Sigmoid colon (tissue), 7 donors: Measurements from ENCODE around the gene KCNQ5. TPM values are rescaled to one million over a fixed set of nuclear protein-coding genes. Genes with fewer than 3 reads are reported as not detected.

ENCODE experiments used
- DNase-seq: peaks from one replicate; pipeline ENCODE4 v3.0.0-alpha.2; 2019
- H3K27ac ChIP-seq, 4 donors: fragments of 200-600 bp; sonication (generic); one replicate each; pipeline ENCODE4 v1.5.1; 2016 to 2019; ENCODE audit warnings: mild to moderate bottlenecking in 1 of 4
- H3K27me3 ChIP-seq, 3 donors: fragments of 200-600 bp; sonication (generic); one replicate each; pipeline ENCODE4 v1.5.1; 2019; ENCODE audit warnings: mild to moderate bottlenecking in 1 of 3
- H3K36me3 ChIP-seq, 4 donors: fragments of 200-600 bp; sonication (generic); one replicate each; pipeline ENCODE4 v1.5.1; 2016 to 2019
- H3K4me1 ChIP-seq, 4 donors: fragments of 200-600 bp; sonication (generic); one replicate each; pipeline ENCODE4 v1.5.1; 2017 to 2019
- H3K4me3 ChIP-seq, 4 donors: fragments of 200-600 bp; sonication (generic); one replicate each; pipeline ENCODE4 v1.5.1; 2017 to 2019; ENCODE audit warnings: mild to moderate bottlenecking in 2 of 4, moderate library complexity in 1 of 4
- H3K9me3 ChIP-seq, 4 donors: fragments of 200-600 bp in 3 of 4; sonication (generic) in 3 of 4; one replicate each; pipeline versions ENCODE4 v1.5.1 to v1.6.1; 2013 to 2019
- EP300 ChIP-seq, 4 donors: sonication (generic); formaldehyde crosslinking; IDR thresholded peaks; one replicate each; pipeline ENCODE4 v1.6.1; 2017; ENCODE audit warnings: antibody characterized with exemption in 4 of 4
- POLR2A ChIP-seq, 2 donors: fragments of 450-650 bp; IDR thresholded peaks; one replicate each; pipeline ENCODE4 v1.6.1; 2016; ENCODE audit warnings: antibody characterized with exemption in 2 of 2, mild to moderate bottlenecking in 2 of 2, moderate library complexity in 2 of 2
- POLR2AphosphoS5 ChIP-seq, 4 donors: sonication (generic); formaldehyde crosslinking; IDR thresholded peaks; one replicate each; pipeline ENCODE4 v1.6.1; 2017; ENCODE audit warnings: antibody characterized with exemption in 4 of 4
- WGBS, 2 donors: extraction: QIAGEN DNeasy Blood & Tissue Kit; methylation state at CpG; one replicate each; pipeline ENCODE4 v1.1.7; 2013; 5-methylcytosine and 5-hydroxymethylcytosine counted together
- intact Hi-C: fragments of 100-400 bp; cut with DNase I; formaldehyde crosslinking; loops from one replicate; pipeline ENCODE4 v1.15.1; 2023
- polyA plus RNA-seq, 3 donors: library from polyadenylated mRNA; stranded (reverse); fragments of 200-250 nt; gene quantifications; one replicate each; pipeline ENCODE4 v1.2.3, GENCODE V29; 2013
- total RNA-seq, 4 donors: library from RNA; depleted of rRNA; stranded (reverse); fragments of >200 nt; gene quantifications; one replicate each; pipeline ENCODE4 v1.1.0, GENCODE V29; 2016
- TF ChIP-seq, protein P1 (sequence below), 4 experiments: fragments of 450-650 bp in 3 of 4; fragments of 200-600 bp in 1 of 4; IDR thresholded peaks; one replicate each; pipeline ENCODE4 v1.5.1; 2016 to 2019; ENCODE audit warnings: antibody characterized with exemption in 4 of 4, mild to moderate bottlenecking in 3 of 4, moderate library complexity in 2 of 4
- donor health status: healthy with polysubstance abuse.
- donor health status: Bipolar disorder and iron deficiency.
- donor health status: healthy.

KCNQ5 gene
- total and polyA plus RNA-seq, 7 donors: 0.49 to 2.1 (median 1.1) TPM; not detected in 2

DNA sequence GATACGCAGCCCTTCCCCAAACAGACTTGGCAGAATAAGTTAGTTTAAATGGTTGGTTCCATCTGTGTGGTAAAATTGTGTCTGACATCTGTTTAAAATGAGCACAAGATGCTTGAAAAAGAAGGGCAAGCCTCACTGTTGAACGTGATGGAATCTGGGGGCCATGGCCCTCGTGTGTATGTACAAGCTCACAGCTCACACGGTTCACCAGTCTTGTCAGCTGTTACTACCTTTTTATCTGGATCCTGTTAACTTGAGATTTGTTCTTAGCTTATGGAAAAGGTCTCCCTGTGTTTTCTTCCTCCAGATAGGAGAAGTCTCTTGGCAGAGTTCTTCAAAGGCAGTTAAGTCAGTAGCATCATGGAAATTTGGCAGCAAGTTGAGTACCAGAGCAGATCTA lies 332.9 kb downstream of the KCNQ5 start:
- WGBS, 2 donors: 51 to 66% methylated on average over 4 of the region's 4 CpGs
- no peaks in the 10 kb centered on the region for H3K27me3 ChIP-seq
- H3K9me3 ChIP-seq: no peaks in the 10 kb centered on the region
- H3K27ac ChIP-seq: peak overlapping the region in 3 of 4 donors; percentile 4 to 28 (median 7)
- TF ChIP-seq POLR2AphosphoS5 (IDR thresholded peaks at IDR 0.05) (peak; percentile 12 to 55 (median 39)), EP300 (IDR thresholded peaks at IDR 0.05) (no peak), POLR2A (IDR thresholded peaks at IDR 0.05) (no peak)
- TF ChIP-seq, protein P1, sequence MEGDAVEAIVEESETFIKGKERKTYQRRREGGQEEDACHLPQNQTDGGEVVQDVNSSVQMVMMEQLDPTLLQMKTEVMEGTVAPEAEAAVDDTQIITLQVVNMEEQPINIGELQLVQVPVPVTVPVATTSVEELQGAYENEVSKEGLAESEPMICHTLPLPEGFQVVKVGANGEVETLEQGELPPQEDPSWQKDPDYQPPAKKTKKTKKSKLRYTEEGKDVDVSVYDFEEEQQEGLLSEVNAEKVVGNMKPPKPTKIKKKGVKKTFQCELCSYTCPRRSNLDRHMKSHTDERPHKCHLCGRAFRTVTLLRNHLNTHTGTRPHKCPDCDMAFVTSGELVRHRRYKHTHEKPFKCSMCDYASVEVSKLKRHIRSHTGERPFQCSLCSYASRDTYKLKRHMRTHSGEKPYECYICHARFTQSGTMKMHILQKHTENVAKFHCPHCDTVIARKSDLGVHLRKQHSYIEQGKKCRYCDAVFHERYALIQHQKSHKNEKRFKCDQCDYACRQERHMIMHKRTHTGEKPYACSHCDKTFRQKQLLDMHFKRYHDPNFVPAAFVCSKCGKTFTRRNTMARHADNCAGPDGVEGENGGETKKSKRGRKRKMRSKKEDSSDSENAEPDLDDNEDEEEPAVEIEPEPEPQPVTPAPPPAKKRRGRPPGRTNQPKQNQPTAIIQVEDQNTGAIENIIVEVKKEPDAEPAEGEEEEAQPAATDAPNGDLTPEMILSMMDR (IDR thresholded peaks at IDR 0.05): no peak
- H3K36me3 ChIP-seq: no peaks in the 10 kb centered on the region
- no peak overlapping the region for H3K4me3 ChIP-seq
- no peak for DNase-seq
- intact Hi-C loops: no loop called here
- peaks cover 0 to 30% (median 17%) of the 10 kb centered on the region in 4 donors for H3K4me1 ChIP-seq

DNA sequence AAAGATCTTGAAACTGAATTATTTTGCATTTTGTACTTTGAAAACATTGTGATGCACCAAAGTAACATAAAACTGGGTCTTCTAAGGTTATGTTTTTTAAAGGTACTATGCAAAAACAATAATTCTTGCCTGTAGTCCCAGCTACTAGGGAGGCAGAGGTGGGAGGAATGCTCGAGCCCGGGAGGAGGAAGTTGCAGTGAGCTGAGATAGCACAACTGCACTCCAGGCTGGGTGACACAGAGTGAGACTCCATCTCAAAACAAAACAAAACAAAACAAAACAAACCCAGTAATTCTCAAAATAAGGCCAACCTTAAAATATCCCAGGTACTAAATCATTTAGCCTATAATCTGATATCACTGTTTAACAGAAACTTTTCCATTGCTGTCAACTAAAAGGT lies 333.8 kb downstream of the KCNQ5 start:
- intact Hi-C loops: no loop called here
- TF ChIP-seq, protein P1 (IDR thresholded peaks at IDR 0.05): no peak
- TF ChIP-seq POLR2A (IDR thresholded peaks at IDR 0.05) (no peak), POLR2AphosphoS5 (IDR thresholded peaks at IDR 0.05) (no peak), EP300 (IDR thresholded peaks at IDR 0.05) (no peak)
- Histone ChIP-seq H3K4me3 (no peak overlapping the region), H3K9me3 (no peaks in the 10 kb centered on the region), H3K27me3 (no peaks in the 10 kb centered on the region), H3K36me3 (no peaks in the 10 kb centered on the region), H3K27ac (no peak overlapping the region), H3K4me1 (peaks cover 0 to 32% (median 17%) of the 10 kb centered on the region in 4 donors)
- DNase-seq: no peak
- 28 to 44% methylated on average over 2 of the region's 2 CpGs for WGBS, 2 donors

DNA sequence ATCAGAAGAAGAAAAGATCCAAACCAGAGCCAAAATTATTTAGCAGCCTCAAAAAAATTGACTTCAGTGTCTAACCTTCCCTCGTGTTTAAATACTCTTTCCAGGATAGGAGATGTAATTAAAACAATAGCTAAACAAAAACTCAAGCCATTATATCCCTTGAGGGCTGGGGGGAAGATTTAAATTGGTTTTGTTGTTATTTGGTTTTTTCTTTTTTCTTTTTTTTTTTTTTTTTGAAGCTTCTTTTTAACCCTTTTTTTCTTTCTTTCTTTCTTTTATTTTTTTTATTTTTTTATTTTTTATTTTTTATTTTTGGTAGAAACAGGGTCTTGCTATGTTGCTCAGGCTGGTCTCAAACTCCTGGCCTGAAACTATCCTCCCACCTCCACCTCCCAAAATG lies 334.4 kb downstream of the KCNQ5 start:
- intact Hi-C loops: no loop called here
- no peak overlapping the region for H3K27ac ChIP-seq
- TF ChIP-seq POLR2AphosphoS5 (IDR thresholded peaks at IDR 0.05) (no peak), EP300 (IDR thresholded peaks at IDR 0.05) (no peak), POLR2A (IDR thresholded peaks at IDR 0.05) (no peak)
- TF ChIP-seq, protein P1 (IDR thresholded peaks at IDR 0.05): no peak
- H3K27me3 ChIP-seq: no peaks in the 10 kb centered on the region
- WGBS, 2 donors: 23 to 44% methylated on average over 1 of the region's 1 CpG
- H3K36me3 ChIP-seq: no peaks in the 10 kb centered on the region
- H3K9me3 ChIP-seq: no peaks in the 10 kb centered on the region
- H3K4me1 ChIP-seq: peaks cover 0 to 32% (median 17%) of the 10 kb centered on the region in 4 donors
- H3K4me3 ChIP-seq: no peak overlapping the region
- no peak for DNase-seq

DNA sequence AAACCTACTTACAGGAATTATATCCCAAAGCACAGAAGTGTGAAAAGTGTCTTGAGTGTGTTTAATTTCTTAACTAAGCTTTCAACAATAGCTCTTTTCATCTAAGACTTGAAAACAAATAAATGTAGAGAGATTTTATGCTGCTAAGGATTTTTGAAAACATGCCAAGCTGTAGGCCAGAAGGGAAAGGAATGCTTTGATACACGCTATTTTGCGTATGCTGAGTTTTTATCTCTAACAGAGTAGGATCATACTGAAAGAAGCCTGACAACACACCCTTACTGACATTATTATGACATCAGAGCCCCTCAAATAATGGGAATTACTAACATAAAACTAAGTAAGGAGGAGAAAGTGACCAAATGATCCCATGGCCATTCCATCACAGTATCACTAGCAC lies 338.0 kb downstream of the KCNQ5 start:
- H3K27ac ChIP-seq: no peak overlapping the region

More for the DNA sequence above, 338.0 kb downstream of the KCNQ5 start:
- DNase-seq: no peak
- TF ChIP-seq, protein P1 (IDR thresholded peaks at IDR 0.05): no peak
- no peak for TF ChIP-seq POLR2AphosphoS5 (IDR thresholded peaks at IDR 0.05)
- TF ChIP-seq POLR2A (IDR thresholded peaks at IDR 0.05): no peak
- TF ChIP-seq EP300 (IDR thresholded peaks at IDR 0.05): no peak
- 61 to 79% methylated on average over 2 of the region's 2 CpGs for WGBS, 2 donors
- Histone ChIP-seq H3K36me3 (no peaks in the 10 kb centered on the region), H3K4me3 (no peak overlapping the region), H3K9me3 (no peaks in the 10 kb centered on the region), H3K4me1 (peaks cover 0 to 20% (median 7%) of the 10 kb centered on the region in 4 donors), H3K27me3 (no peaks in the 10 kb centered on the region)
- intact Hi-C loops: no loop called here
